ENCODE data around the gene PAX2.

GRCh38 chr10:100786591-100786990, 41.2 kb downstream of the PAX2 start:
- TF ChIP-seq, protein P1, sequence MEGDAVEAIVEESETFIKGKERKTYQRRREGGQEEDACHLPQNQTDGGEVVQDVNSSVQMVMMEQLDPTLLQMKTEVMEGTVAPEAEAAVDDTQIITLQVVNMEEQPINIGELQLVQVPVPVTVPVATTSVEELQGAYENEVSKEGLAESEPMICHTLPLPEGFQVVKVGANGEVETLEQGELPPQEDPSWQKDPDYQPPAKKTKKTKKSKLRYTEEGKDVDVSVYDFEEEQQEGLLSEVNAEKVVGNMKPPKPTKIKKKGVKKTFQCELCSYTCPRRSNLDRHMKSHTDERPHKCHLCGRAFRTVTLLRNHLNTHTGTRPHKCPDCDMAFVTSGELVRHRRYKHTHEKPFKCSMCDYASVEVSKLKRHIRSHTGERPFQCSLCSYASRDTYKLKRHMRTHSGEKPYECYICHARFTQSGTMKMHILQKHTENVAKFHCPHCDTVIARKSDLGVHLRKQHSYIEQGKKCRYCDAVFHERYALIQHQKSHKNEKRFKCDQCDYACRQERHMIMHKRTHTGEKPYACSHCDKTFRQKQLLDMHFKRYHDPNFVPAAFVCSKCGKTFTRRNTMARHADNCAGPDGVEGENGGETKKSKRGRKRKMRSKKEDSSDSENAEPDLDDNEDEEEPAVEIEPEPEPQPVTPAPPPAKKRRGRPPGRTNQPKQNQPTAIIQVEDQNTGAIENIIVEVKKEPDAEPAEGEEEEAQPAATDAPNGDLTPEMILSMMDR (IDR thresholded peaks at IDR 0.05), result no peak
- TF ChIP-seq POLR2A (IDR thresholded peaks at IDR 0.05), result no peak
